Breast epithelium (tissue), 3 donors: Measurements from ENCODE around the gene CAPN15.

Source experiments
- CTCF ChIP-seq, 3 donors: fragments of 450-650 bp; IDR thresholded peaks; one replicate each; pipeline ENCODE4 v1.5.1; 2016 to 2017; ENCODE audit warnings: antibody characterized with exemption in 3 of 3, mild to moderate bottlenecking in 3 of 3, moderate library complexity in 3 of 3
- POLR2A ChIP-seq: fragments of 450-650 bp; IDR thresholded peaks from one replicate; pipeline ENCODE4 v1.6.1; 2016; ENCODE audit warnings: antibody characterized with exemption, mild to moderate bottlenecking, moderate library complexity

GRCh38 chr16:499924-500323, 27.6 kb upstream of the CAPN15 start:
- TF ChIP-seq POLR2A: no peak
- TF ChIP-seq CTCF (IDR thresholded peaks at IDR 0.05): no peak
